Stimulated activated CD8-positive, alpha-beta memory T cell treated with anti-CD3 and anti-CD28 coated beads, Interleukin-12 subunit alpha, Interleukin-12 subunit beta, amount 100 ng/mL, for 24 hours (primary cell): Measurements from ENCODE around the gene SORCS2.

Source experiments
- DNase-seq: peaks from one replicate; pipeline ENCODE4 v3.0.0-alpha.2; 2020; ENCODE audit errors: extremely low read depth

The SORCS2 gene

GRCh38 chr4:7192252-7193029 is at the start of gene SORCS2:
Gene SORCS2 (plus strand): TSS chr4:7192538.
- no peak for DNase-seq

- no peak for DNase-seq
Observed at GRCh38 chr4:7144374-7145290, 47.7 kb upstream of the SORCS2 start.

GRCh38 chr4:7145291-7145934 is 46.9 kb upstream of the SORCS2 start:
- DNase-seq = no peak

- no peak for DNase-seq
Observed at GRCh38 chr4:7146059-7146785, 46.1 kb upstream of the SORCS2 start.

- no peak for DNase-seq
Observed at GRCh38 chr4:7146786-7147115, 45.6 kb upstream of the SORCS2 start.

- no peak for DNase-seq
Observed at GRCh38 chr4:7147261-7147660, 45.1 kb upstream of the SORCS2 start.

- no peak for DNase-seq
Observed at GRCh38 chr4:7147661-7148310, 44.6 kb upstream of the SORCS2 start.

GRCh38 chr4:7148337-7148736 is 44.0 kb upstream of the SORCS2 start:
- DNase-seq = no peak

GRCh38 chr4:7150036-7150635 is 42.2 kb upstream of the SORCS2 start:
- no peak for DNase-seq

GRCh38 chr4:7151668-7152227 is 40.6 kb upstream of the SORCS2 start:
- no peak for DNase-seq

GRCh38 chr4:7153711-7154110 is 38.6 kb upstream of the SORCS2 start:
- no peak for DNase-seq

GRCh38 chr4:7154351-7154981 is 37.9 kb upstream of the SORCS2 start:
- no peak for DNase-seq

- DNase-seq = no peak
Observed at GRCh38 chr4:7155590-7156071, 36.7 kb upstream of the SORCS2 start.

- DNase-seq = no peak
Observed at GRCh38 chr4:7156328-7156727, 36.0 kb upstream of the SORCS2 start.

GRCh38 chr4:7156761-7157488 is 35.4 kb upstream of the SORCS2 start:
- DNase-seq = no peak

GRCh38 chr4:7157666-7158065 is 34.7 kb upstream of the SORCS2 start:
- DNase-seq = no peak

- no peak for DNase-seq
Observed at GRCh38 chr4:7158081-7158750, 34.1 kb upstream of the SORCS2 start.

- no peak for DNase-seq
Observed at GRCh38 chr4:7158991-7159390, 33.3 kb upstream of the SORCS2 start.

- no peak for DNase-seq
Observed at GRCh38 chr4:7159923-7160322, 32.4 kb upstream of the SORCS2 start.
